HepG2 (cell line): ENCODE results near the gene CMTM3. TPM values are rescaled to one million over a fixed set of nuclear protein-coding genes. Genes with fewer than 3 reads are reported as not detected.

Source experiments
- ATAC-seq: fragments of 200-7000 bp; cut with Tn5 transposase; 3 replicates; pipeline ENCODE4 v1.9.1; 2020; ENCODE audit warnings: mild to moderate bottlenecking, moderate library complexity
- BruUV-seq: library from RNA; stranded (reverse); fragments of 400-500 nt; replicated peaks from 2 replicates; lab custom pipeline; 2021; lab: Mats Ljungman, UMichigan
- CTCF ChIA-PET: fragments of 300-600 bp; formaldehyde crosslinking; extraction: SDS; loops from one replicate; lab custom pipeline; 2021; ENCODE audit warnings: low total read pairs, inconsistent platforms, low intra/inter-chr PET ratio; lab: Yijun Ruan, JAX
- POLR2A ChIA-PET: fragments of 350-600 bp; sonication (Branson Sonifier 250); formaldehyde crosslinking; loops from one replicate; lab custom pipeline; 2020; ENCODE audit warnings: antibody characterized with exemption, inconsistent platforms; lab: Yijun Ruan, JAX
- DNase-seq: peaks from one replicate; pipeline ENCODE4 v3.0.0-alpha.2; 2015; ENCODE audit warnings: low spot score
- FAIRE-seq: peaks from 3 replicates; lab custom pipeline; 2011; peaks lifted over from hg19 to GRCh38; lab: Jason Lieb, UNC
- H2AFZ ChIP-seq: one replicate; pipeline ENCODE4 v1.6.1; 2011; ENCODE audit warnings: low read length, inconsistent platforms
- H3K27ac ChIP-seq: fragments of 300-600 bp; 3 replicates; pipeline ENCODE4 v1.8.0; 2011; ENCODE audit warnings: mixed run types, mild to moderate bottlenecking, mixed read lengths, low read length, inconsistent platforms; ENCODE audit not compliant: insufficient read depth; ENCODE audit errors: extremely low read length
- H3K27me3 ChIP-seq, 2 experiments: fragments of 200-600 bp in 1 of 2; 2 replicates in 1 of 2; 3 replicates in 1 of 2; pipeline versions ENCODE4 v1.6.0 to v1.8.0; 2011; ENCODE audit warnings: low read length in 2 of 2, mild to moderate bottlenecking in 2 of 2, moderate library complexity in 2 of 2, inconsistent platforms in 1 of 2; ENCODE audit not compliant: insufficient read depth in 2 of 2, control insufficient read depth in 1 of 2
- H3K36me3 ChIP-seq, 2 experiments: fragments of 200-600 bp in 1 of 2; replicated peaks in 1 of 2; 2 replicates in 1 of 2; 3 replicates in 1 of 2; pipeline versions ENCODE4 v1.5.1 to v1.8.0; 2011; ENCODE audit warnings: low read length in 2 of 2, inconsistent platforms in 1 of 2; ENCODE audit not compliant: insufficient read depth in 2 of 2, control insufficient read depth in 1 of 2
- H3K4me1 ChIP-seq: 2 replicates; pipeline ENCODE4 v1.5.1; 2012; ENCODE audit warnings: low read length, inconsistent platforms; ENCODE audit not compliant: insufficient read depth
- H3K4me2 ChIP-seq: 2 replicates; pipeline ENCODE4 v1.6.0; 2011; ENCODE audit warnings: low read depth, low read length, inconsistent platforms
- H3K4me3 ChIP-seq, 3 experiments: fragments of 200-600 bp in 1 of 3; sonication (generic), shearing (Covaris generic) in 1 of 3; replicated peaks in 1 of 3; 2 replicates each; pipeline ENCODE4 v1.5.1; 2011 to 2016; ENCODE audit warnings: low read length in 3 of 3, inconsistent platforms in 2 of 3, low read depth in 2 of 3, mild to moderate bottlenecking in 2 of 3, control low read depth in 1 of 3, mixed read lengths in 1 of 3; ENCODE audit not compliant: insufficient read depth in 1 of 3
- H3K79me2 ChIP-seq: one replicate; pipeline ENCODE4 v1.6.1; 2011; ENCODE audit warnings: low read length, inconsistent platforms; ENCODE audit not compliant: insufficient read depth
- H3K9ac ChIP-seq: 2 replicates; pipeline ENCODE4 v1.6.0; 2011; ENCODE audit warnings: mild to moderate bottlenecking, low read depth, low read length, inconsistent platforms; ENCODE audit not compliant: insufficient read depth
- H3K9me3 ChIP-seq: 2 replicates; pipeline ENCODE4 v1.5.1; 2012; ENCODE audit warnings: mild to moderate bottlenecking, low read length
- H4K20me1 ChIP-seq: 2 replicates; pipeline ENCODE4 v1.6.0; 2011; ENCODE audit warnings: inconsistent platforms, mild to moderate bottlenecking, low read length, moderate library complexity; ENCODE audit not compliant: insufficient read depth
- CEBPB ChIP-seq: IDR thresholded peaks from 2 replicates; pipeline ENCODE4 v1.6.1; 2011; ENCODE audit warnings: low read depth, low read length, improper control_type of control experiment, borderline replicate concordance
- NFYB ChIP-seq: sonication (generic); formaldehyde crosslinking; IDR thresholded peaks from 2 replicates; pipeline ENCODE4 v1.4.0; 2020; ENCODE audit warnings: missing genetic modification reagents
- ZNF383 ChIP-seq: sonication (generic); formaldehyde crosslinking; IDR thresholded peaks from 2 replicates; pipeline ENCODE4 v1.4.0; 2020; ENCODE audit warnings: missing genetic modification reagents, mild to moderate bottlenecking, borderline replicate concordance
- ZNF607 ChIP-seq: sonication (generic); formaldehyde crosslinking; IDR thresholded peaks from 2 replicates; pipeline ENCODE4 v1.5.1; 2020; ENCODE audit warnings: missing genetic modification reagents, mild to moderate bottlenecking, borderline replicate concordance
- ZSCAN29 ChIP-seq: sonication (generic); formaldehyde crosslinking; conservative IDR thresholded peaks from 2 replicates; pipeline ENCODE4 v1.4.0; 2020; ENCODE audit warnings: mild to moderate bottlenecking, missing genetic modification reagents
- WGBS: methylation state at CpG from one replicate; pipeline ENCODE4 v1.1.6; 2017; ENCODE audit warnings: low lambda C conversion rate; 5-methylcytosine and 5-hydroxymethylcytosine counted together
- in situ Hi-C: cut with HindIII; loops from 2 replicates; pipeline ENCODE4 v1.10.0; 2017; ENCODE audit warnings: low pct_unique_long_range_greater_than_20kb; ENCODE audit not compliant: extremely low pct_ligation_motif_present
- intact Hi-C: fragments of 100-400 bp; cut with micrococcal nuclease; formaldehyde crosslinking; loops from one replicate; pipeline ENCODE4 v1.10.0; 2022; ENCODE audit not compliant: unreplicated experiment
- polyA plus RNA-seq, 8 experiments: library from polyadenylated mRNA; depleted of rRNA in 3 of 8; stranded (reverse) in 7 of 8; unstranded in 1 of 8; fragments of >200 nt; fragmentation: Illumina TruSeq in 4 of 8; extraction: Trizol in 4 of 8; gene quantifications; 2 replicates each; pipeline versions ENCODE4 v1.2.1 to v1.2.3, GENCODE V29; 2011 to 2016; ENCODE audit warnings: low read depth in 4 of 8, missing spikeins in 1 of 8, mixed read lengths in 1 of 8; ENCODE audit not compliant: insufficient read depth in 1 of 8
- total RNA-seq, 5 experiments: library from RNA; depleted of rRNA; stranded (reverse); fragments of >200 nt; fragmentation: Illumina TruSeq; extraction: Trizol; gene quantifications; 2 replicates each; pipeline ENCODE4 v1.2.3, GENCODE V29; 2016; ENCODE audit warnings: low read depth in 1 of 5
- TF ChIP-seq, protein P1 (sequence below): sonication (generic); formaldehyde crosslinking; IDR thresholded peaks from 2 replicates; pipeline ENCODE4 v1.5.1; 2020; ENCODE audit warnings: mild to moderate bottlenecking, moderate library complexity, missing genetic modification reagents

Gene CMTM3
- total and polyA plus RNA-seq, 2 of the 13 experiments (the other 11 are each of a cell fraction or from before 2014, with no cell fraction given): 29.2 to 48.7 TPM

GRCh38 chr16:66652661-66653360, 48.3 kb downstream of the CMTM3 start (continued):
- TF ChIP-seq, protein P1, sequence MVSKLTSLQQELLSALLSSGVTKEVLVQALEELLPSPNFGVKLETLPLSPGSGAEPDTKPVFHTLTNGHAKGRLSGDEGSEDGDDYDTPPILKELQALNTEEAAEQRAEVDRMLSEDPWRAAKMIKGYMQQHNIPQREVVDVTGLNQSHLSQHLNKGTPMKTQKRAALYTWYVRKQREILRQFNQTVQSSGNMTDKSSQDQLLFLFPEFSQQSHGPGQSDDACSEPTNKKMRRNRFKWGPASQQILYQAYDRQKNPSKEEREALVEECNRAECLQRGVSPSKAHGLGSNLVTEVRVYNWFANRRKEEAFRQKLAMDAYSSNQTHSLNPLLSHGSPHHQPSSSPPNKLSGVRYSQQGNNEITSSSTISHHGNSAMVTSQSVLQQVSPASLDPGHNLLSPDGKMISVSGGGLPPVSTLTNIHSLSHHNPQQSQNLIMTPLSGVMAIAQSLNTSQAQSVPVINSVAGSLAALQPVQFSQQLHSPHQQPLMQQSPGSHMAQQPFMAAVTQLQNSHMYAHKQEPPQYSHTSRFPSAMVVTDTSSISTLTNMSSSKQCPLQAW (CRISPR knock-in tag): no peak
- TF ChIP-seq NFYB (CRISPR knock-in tag) (no peak), ZNF383 (no peak), ZSCAN29 (CRISPR knock-in tag) (no peak)

DNA sequence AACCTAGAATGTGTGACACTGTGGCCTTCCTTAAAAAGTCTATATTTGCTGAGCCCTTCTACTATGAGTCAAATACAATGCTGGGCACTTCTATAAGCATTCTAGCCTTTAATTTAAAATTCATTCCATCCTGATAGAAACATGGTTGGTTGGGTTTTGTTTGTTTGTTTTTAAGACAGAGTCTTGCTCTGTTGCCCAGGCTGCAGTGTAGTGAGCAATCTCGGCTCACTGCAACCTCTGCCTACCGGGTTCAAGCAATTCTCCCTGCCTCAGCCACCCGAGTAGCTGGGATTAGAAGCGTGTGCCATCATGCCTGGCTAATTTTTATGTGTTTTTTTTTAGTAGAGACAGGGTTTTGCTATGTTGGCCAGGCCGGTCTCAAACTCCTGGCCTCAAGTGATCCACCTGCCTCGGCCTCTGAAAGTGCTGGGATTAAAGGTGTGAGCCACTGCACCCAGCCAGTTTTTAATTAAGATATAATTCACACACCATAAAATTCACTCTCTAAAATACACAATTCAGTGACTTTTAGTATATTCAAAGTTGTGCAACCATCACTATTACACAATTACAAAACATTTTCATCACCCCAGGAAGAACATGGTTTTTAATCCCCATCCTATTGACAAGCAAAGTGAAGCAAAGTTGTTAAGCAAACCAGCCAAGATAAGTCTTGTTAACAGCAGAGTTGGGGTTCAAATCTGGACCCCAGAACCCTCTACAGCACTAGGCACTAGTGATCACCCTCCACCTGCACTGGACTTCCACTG, 49.3 kb downstream of the CMTM3 start:
- Histone ChIP-seq H3K9ac (no peak overlapping the region), H4K20me1 (no peaks in the 10 kb centered on the region), H2AFZ (no peak overlapping the region), H3K4me1 (peaks cover 11% of the 10 kb centered on the region), H3K27me3 (no peaks in the 10 kb centered on the region), H3K4me3 (no peak overlapping the region), H3K27ac (no peak overlapping the region), H3K36me3 (no peaks in the 10 kb centered on the region), H3K4me2 (no peak overlapping the region), H3K9me3 (no peaks in the 10 kb centered on the region), H3K79me2 (no peaks in the 10 kb centered on the region)
- ChIA-PET POLR2A (no interaction called here), CTCF (no interaction called here)
- intact Hi-C loops (loop anchor here (5.0 kb wide), 1 partner anchor 34 kb away; no protein-coding TSS in a partner anchor), in situ Hi-C loops (no loop called here)
- no peak for ATAC-seq
- FAIRE-seq: no peak
- TF ChIP-seq CEBPB (peak; percentile 79), ZNF607 (no peak)
- WGBS: 89% methylated on average over 6 of the region's 6 CpGs
- no peak for DNase-seq
- BruUV-seq: no TSS peak
